GM23338 (cell line): ENCODE data around the gene NELFB. TPM values are rescaled to one million over a fixed set of nuclear protein-coding genes. Genes with fewer than 3 reads are reported as not detected.

Source experiments
- EZH2 ChIP-seq: fragments of 200-600 bp; sonication (generic); IDR thresholded peaks from one replicate; pipeline ENCODE4 v1.8.0; 2017; ENCODE audit warnings: antibody characterized with exemption, mild to moderate bottlenecking, low read depth; ENCODE audit not compliant: unreplicated experiment
- polyA plus RNA-seq: library from polyadenylated mRNA; unstranded; fragments of >200 nt; fragmentation: Nextera tagmentation; extraction: Ambion mirVana; gene quantifications from 2 replicates; pipeline ENCODE4 v1.2.1, GENCODE V29; 2016
- total RNA-seq: library from RNA; depleted of rRNA; stranded (reverse); fragments of >200 nt; shearing (Covaris generic); gene quantifications from 2 replicates; pipeline ENCODE4 v1.2.3, GENCODE V29; 2014
- TF ChIP-seq, protein P1 (sequence below): fragments of 250-450 bp; sonication (Bioruptor Pico); IDR thresholded peaks from 2 replicates; pipeline ENCODE4 v1.5.0; 2020; ENCODE audit warnings: mild to moderate bottlenecking, moderate library complexity
- TF ChIP-seq, protein P2 (sequence below): IDR thresholded peaks from one replicate; pipeline ENCODE4 v1.6.1; 2018; ENCODE audit warnings: antibody characterized with exemption; ENCODE audit not compliant: unreplicated experiment

The NELFB gene
- total and polyA plus RNA-seq, 2 experiments from 2014 or later = 30.0 to 97.3 TPM

DNA sequence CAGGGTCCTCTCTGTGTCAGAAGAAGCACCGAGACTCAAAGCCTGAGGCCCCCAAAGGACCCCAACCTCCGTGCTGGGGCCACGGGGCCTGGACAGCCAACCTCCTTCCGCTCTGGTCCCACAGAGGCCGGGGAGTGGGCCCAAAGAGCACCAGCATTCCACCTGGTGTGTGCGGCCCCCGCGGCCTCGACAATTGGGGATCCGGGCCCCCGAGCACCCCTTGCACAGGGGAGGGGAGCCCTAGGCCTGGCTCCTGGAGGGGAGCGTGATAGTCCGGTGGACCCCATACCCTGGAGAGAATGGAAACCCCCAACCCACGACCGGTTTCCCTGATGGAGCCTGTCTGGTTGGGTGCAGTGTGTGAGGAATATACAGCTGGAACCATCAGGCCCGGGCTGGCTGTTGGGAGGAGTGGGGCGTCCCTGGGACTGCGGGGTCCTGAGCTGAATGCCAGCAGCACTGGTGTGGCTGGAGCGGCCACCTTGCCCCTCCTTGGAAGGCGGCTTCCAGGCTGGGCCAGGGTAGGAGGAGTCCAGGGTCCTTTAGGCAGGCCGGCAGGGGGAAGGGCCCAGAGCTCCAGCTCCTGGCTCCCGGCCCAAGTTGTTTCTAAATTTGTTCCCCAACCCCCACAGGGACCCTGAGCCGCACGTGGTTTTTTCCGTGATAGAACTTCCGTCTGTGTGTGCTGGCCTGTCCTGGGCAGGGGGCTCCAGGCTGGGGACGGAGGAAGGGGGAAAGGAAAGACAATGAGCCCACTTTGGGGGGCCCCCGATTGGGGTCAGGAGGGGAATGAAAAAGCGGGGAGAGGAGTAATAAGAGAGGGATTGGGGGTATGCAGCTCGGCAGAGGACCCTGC lies 21.6 kb downstream of the NELFB start (continued):
- TF ChIP-seq, protein P1, sequence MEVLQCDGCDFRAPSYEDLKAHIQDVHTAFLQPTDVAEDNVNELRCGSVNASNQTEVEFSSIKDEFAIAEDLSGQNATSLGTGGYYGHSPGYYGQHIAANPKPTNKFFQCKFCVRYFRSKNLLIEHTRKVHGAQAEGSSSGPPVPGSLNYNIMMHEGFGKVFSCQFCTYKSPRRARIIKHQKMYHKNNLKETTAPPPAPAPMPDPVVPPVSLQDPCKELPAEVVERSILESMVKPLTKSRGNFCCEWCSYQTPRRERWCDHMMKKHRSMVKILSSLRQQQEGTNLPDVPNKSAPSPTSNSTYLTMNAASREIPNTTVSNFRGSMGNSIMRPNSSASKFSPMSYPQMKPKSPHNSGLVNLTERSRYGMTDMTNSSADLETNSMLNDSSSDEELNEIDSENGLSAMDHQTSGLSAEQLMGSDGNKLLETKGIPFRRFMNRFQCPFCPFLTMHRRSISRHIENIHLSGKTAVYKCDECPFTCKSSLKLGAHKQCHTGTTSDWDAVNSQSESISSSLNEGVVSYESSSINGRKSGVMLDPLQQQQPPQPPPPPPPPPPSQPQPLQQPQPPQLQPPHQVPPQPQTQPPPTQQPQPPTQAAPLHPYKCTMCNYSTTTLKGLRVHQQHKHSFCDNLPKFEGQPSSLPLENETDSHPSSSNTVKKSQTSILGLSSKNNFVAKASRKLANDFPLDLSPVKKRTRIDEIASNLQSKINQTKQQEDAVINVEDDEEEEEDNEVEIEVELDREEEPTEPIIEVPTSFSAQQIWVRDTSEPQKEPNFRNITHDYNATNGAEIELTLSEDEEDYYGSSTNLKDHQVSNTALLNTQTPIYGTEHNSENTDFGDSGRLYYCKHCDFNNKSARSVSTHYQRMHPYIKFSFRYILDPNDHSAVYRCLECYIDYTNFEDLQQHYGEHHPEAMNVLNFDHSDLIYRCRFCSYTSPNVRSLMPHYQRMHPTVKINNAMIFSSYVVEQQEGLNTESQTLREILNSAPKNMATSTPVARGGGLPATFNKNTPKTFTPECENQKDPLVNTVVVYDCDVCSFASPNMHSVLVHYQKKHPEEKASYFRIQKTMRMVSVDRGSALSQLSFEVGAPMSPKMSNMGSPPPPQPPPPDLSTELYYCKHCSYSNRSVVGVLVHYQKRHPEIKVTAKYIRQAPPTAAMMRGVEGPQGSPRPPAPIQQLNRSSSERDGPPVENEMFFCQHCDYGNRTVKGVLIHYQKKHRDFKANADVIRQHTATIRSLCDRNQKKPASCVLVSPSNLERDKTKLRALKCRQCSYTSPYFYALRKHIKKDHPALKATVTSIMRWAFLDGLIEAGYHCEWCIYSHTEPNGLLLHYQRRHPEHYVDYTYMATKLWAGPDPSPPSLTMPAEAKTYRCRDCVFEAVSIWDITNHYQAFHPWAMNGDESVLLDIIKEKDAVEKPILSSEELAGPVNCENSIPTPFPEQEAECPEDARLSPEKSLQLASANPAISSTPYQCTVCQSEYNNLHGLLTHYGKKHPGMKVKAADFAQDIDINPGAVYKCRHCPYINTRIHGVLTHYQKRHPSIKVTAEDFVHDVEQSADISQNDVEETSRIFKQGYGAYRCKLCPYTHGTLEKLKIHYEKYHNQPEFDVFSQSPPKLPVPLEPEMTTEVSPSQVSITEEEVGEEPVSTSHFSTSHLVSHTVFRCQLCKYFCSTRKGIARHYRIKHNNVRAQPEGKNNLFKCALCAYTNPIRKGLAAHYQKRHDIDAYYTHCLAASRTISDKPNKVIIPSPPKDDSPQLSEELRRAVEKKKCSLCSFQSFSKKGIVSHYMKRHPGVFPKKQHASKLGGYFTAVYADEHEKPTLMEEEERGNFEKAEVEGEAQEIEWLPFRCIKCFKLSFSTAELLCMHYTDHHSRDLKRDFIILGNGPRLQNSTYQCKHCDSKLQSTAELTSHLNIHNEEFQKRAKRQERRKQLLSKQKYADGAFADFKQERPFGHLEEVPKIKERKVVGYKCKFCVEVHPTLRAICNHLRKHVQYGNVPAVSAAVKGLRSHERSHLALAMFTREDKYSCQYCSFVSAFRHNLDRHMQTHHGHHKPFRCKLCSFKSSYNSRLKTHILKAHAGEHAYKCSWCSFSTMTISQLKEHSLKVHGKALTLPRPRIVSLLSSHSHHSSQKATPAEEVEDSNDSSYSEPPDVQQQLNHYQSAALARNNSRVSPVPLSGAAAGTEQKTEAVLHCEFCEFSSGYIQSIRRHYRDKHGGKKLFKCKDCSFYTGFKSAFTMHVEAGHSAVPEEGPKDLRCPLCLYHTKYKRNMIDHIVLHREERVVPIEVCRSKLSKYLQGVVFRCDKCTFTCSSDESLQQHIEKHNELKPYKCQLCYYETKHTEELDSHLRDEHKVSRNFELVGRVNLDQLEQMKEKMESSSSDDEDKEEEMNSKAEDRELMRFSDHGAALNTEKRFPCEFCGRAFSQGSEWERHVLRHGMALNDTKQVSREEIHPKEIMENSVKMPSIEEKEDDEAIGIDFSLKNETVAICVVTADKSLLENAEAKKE (CRISPR knock-in tag) = no peak
- TF ChIP-seq, protein P2, sequence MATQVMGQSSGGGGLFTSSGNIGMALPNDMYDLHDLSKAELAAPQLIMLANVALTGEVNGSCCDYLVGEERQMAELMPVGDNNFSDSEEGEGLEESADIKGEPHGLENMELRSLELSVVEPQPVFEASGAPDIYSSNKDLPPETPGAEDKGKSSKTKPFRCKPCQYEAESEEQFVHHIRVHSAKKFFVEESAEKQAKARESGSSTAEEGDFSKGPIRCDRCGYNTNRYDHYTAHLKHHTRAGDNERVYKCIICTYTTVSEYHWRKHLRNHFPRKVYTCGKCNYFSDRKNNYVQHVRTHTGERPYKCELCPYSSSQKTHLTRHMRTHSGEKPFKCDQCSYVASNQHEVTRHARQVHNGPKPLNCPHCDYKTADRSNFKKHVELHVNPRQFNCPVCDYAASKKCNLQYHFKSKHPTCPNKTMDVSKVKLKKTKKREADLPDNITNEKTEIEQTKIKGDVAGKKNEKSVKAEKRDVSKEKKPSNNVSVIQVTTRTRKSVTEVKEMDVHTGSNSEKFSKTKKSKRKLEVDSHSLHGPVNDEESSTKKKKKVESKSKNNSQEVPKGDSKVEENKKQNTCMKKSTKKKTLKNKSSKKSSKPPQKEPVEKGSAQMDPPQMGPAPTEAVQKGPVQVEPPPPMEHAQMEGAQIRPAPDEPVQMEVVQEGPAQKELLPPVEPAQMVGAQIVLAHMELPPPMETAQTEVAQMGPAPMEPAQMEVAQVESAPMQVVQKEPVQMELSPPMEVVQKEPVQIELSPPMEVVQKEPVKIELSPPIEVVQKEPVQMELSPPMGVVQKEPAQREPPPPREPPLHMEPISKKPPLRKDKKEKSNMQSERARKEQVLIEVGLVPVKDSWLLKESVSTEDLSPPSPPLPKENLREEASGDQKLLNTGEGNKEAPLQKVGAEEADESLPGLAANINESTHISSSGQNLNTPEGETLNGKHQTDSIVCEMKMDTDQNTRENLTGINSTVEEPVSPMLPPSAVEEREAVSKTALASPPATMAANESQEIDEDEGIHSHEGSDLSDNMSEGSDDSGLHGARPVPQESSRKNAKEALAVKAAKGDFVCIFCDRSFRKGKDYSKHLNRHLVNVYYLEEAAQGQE = no peak
- TF ChIP-seq EZH2 = no peak
